GM18502 (cell line): ENCODE results near the gene SNX30.
"Not testable (repeated sequence)": the region's sequence is repeated elsewhere in the genome, so short reads cannot be mapped to it uniquely, and the experiment has no call there.

Experiments
- ATAC-seq: cut with Tn5 transposase; IDR thresholded peaks from one replicate; pipeline ENCODE4 v1.9.1; 2021; ENCODE audit warnings: mild to moderate bottlenecking; ENCODE audit not compliant: unreplicated experiment, poor library complexity

Gene SNX30, protein sequence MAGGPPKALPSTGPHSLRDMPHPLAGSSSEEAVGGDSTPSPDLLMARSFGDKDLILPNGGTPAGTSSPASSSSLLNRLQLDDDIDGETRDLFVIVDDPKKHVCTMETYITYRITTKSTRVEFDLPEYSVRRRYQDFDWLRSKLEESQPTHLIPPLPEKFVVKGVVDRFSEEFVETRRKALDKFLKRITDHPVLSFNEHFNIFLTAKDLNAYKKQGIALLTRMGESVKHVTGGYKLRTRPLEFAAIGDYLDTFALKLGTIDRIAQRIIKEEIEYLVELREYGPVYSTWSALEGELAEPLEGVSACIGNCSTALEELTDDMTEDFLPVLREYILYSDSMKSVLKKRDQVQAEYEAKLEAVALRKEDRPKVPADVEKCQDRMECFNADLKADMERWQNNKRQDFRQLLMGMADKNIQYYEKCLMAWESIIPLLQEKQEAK

GRCh38 chr9:112750016-112750763, at the start of gene SNX30:
TSS of gene SNX30 (plus strand) at chr9:112750760. CDS start at chr9:112751002, 242 bp downstream.
- ATAC-seq = peak; percentile 80

DNA sequence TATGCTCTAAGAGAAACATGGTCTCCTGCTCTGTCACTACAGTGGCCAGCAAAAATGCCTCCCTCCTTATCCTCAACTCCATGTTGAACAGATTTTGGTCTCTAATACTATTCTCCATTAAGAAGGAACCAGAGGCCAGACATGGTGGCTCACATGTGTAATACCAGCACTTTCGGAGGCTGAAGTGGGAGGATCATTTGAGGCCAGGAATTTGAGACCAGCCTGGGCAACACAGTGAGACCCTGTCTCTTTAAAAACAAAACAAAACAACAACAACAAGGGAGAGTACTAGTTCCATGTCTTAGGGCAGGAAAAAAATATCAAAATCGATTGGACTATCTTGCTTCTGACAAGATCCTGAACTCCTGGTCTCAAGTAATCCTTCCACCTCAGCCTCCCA, 47.3 kb upstream of the SNX30 start:
- ATAC-seq = no peak

GRCh38 chr9:112705768-112706427, 44.7 kb upstream of the SNX30 start:
- no peak for ATAC-seq

- no peak for ATAC-seq
Measured at GRCh38 chr9:112711050-112711689, 39.4 kb upstream of the SNX30 start.

DNA sequence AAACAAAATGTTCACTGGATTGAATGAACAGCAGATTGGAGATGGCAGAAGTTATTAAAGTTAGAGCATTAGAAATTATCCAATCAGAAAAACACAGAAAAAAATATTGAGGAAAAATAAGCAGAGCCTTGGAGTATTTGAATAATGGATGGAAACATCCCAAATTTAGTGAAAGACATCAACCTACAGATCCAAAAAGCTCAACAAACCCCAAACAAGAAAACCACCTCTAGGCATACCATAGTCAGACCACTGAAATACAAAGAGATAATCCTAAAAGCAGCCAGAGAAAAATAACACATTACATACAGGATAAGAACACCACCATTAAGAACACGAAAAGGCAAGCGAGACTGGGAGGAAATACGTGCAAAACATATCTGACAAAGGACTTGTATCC, 37.9 kb upstream of the SNX30 start:
- no peak for ATAC-seq

- peak; percentile 94 for ATAC-seq
Measured at GRCh38 chr9:112717661-112718331, 32.8 kb upstream of the SNX30 start, which contains the start of gene INIP. TSS of gene INIP (minus strand) at chr9:112718117. CDS start at chr9:112716485, 1,632 bp downstream.

DNA sequence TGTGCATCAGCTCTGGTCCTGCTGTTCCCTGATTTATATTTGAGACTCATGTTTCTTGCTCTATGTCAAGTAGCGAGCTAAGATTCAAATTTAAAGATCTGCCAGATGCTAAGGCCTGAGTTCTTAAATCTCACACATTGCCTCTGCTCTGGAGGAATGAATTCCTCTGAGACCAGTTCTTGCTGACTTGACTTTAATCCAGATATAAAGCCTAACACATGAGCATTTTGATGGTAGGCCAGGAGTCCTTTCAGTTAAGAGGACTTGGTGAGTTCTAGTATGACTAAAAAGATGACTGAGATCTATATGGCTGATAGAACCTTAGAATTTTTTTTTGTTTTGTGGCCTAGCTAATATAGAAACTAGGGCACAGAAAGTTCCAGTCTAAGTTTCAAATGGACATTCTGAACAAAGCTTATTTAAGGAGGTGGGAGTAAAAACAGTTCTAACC, 31.3 kb upstream of the SNX30 start:
- peak; percentile 25 for ATAC-seq

DNA sequence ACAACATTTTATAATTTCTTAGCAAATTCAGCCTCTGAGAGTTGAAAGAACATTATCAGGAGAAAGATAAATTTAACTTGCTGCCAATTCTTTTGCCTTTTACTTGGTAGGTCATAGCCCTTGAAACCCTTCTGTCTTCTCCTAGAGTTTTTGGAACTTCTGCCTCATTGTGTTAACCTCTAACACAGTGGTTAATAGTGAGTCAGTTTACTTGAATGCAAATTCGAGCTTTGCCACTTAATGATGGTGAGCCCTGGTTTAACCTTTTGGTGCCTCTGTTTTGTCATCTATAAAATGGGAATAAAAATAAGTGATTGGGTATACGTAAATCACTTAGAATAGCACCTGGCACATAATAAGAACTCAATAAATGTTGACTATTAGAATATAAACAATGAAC, 30.9 kb upstream of the SNX30 start:
- no peak for ATAC-seq

- ATAC-seq = no peak
Measured at GRCh38 chr9:112720113-112720780, 30.3 kb upstream of the SNX30 start.

GRCh38 chr9:112722749-112723148, 27.8 kb upstream of the SNX30 start:
- ATAC-seq = not testable (repeated sequence)

DNA sequence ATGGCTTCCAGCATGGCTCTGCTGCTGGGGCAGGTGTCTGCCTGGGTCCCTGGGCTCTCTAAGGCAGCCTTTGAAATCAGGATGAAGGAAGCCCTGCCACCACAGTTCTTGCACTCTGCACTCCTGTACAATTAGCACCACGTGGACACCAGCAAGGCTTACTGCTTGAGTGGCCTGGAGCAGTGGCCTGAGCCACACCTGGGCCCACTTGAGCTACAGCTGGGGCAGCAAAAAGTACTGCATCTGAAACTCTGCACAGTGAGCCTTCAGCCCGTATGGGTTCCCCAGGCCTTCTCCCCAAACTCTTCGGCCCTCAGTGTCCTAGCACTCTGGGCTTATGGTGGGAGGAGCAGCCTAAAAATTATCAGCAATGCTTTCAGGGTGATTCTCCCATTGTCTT, 24.6 kb upstream of the SNX30 start:
- no peak for ATAC-seq

DNA sequence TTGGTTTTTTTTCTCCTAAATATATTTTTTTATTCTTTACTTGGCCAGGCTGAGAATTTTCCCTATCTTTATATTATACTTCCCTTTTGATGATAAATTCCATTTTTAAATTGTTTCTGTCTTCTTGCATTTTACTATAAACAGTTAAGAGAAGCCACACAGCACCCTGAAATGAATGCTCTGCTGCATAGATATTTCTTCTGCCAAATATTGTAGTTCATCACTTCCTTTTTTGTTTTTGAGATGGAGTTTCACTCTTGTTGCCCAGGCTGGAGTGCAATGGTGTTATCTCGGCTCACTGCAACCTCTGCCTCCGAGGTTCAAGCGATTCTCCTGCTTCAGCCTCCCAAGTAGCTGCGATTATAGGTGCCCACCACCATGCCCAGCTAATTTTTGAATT, 24.1 kb upstream of the SNX30 start:
- no peak for ATAC-seq

GRCh38 chr9:112728401-112728800, 22.2 kb upstream of the SNX30 start:
- no peak for ATAC-seq

DNA sequence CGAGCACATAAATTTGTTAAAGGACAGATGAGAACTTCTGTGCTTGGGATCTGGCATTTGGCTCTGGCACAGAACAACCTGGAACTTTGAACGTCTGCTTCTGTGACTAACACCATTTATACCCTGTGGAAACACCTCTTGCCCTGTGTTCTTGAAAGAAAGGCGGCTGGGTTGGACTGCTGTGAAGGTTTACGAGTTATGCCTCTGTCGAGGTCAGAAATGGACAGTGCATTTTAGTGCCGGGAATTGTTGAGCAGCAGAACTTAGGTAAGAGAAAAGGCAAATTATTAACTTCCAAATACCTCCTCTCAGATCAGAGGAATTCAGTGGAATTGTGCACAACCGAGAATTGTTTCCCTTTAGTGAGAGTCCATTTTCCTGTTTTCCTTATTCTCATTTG, 18.6 kb upstream of the SNX30 start:
- ATAC-seq = no peak

DNA sequence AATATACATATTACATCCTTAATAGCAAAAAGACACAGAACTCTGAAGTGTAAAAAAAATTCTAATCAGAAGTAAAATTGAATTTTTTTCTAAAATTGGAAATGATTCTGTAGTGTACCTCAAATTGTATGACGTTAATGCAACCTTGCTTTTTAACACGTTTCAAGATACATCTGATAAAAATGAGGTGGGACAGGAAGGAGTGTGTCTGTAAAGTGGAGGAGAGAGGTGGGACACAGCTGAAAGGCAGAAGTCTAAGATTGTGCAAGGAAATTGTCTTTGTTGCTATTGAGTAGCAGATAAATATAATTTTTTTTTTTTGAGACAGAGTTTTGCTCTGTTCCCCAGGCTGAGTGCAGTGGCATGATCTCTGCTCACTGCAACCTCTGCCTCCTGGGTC, 15.7 kb upstream of the SNX30 start:
- no peak for ATAC-seq

DNA sequence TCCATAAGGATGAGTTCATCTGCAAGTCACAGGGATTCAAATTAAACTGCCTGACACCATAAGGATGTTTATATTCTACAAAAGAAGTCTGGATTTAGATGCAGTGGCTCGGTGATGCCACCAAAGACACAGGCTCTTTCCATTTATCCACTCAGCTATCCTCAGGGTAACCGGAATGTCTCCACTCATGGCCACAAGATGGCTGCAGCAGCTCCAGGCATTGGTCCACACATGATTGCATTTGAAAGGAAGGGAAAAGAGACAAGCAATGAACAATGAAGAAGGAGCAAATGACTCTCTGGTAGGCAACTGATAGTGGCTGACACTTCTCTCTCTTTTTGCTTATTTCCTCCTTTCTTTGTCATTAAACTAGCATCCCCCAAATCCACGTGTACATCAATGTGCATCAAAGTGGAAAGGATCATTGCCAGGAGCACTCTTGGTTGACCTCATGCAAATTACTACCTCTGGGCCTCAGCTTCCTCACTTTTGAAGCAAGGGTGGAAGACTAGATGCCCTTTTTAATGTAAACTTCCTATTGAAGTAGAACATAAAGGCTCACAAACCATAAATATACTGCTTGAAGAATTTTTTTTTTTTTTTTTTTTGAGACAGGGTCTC, 7.2 kb upstream of the SNX30 start:
- ATAC-seq = no peak

DNA sequence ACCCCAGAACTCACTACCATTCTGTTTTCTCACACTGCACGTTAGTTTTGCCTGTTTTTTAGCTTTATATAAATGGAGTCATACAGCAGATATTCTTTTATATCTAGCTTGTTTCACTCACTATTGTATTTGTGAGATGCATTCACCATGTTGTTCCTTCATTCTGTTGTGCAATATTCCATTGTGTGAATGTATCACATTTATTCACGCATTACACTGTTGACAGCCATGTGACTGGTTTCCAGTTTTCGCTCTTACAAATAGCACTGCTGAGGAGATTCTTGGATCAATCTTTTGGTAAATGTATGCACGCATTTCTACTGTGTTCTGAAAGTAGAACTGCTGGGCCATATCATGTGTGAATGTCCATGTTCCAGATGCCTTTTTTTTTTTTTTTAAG, 6.4 kb upstream of the SNX30 start:
- no peak for ATAC-seq

- no peak for ATAC-seq
Measured at GRCh38 chr9:112747094-112747493, 3.5 kb upstream of the SNX30 start.

- no peak for ATAC-seq
Measured at GRCh38 chr9:112750764-112751055, 150 bp downstream of the SNX30 start.
